DND-41 (cell line): ENCODE data around the gene ATP1A3.

ENCODE experiments used
- ATAC-seq: fragments of 200-7000 bp; cut with Tn5 transposase; 3 replicates; pipeline ENCODE4 v1.9.1; 2021; ENCODE audit warnings: low read depth; ENCODE audit not compliant: insufficient read depth
- DNase-seq: peaks from one replicate; pipeline ENCODE4 v3.0.0-alpha.2; 2020
- H2AFZ ChIP-seq: 2 replicates; pipeline ENCODE4 v1.6.0; 2012; ENCODE audit warnings: low read depth, low read length
- H3K27ac ChIP-seq: 2 replicates; pipeline ENCODE4 v1.5.1; 2012; ENCODE audit warnings: low read length, inconsistent platforms
- H3K27me3 ChIP-seq: fragments of 200-600 bp; sonication (generic); 2 replicates; pipeline ENCODE4 v1.6.0; 2012; ENCODE audit warnings: low read length, mild to moderate bottlenecking, inconsistent platforms; ENCODE audit not compliant: insufficient read depth, poor library complexity
- H3K36me3 ChIP-seq: 2 replicates; pipeline ENCODE4 v1.5.1; 2012; ENCODE audit warnings: low read length, inconsistent platforms; ENCODE audit not compliant: insufficient read depth
- H3K4me1 ChIP-seq: 2 replicates; pipeline ENCODE4 v1.5.1; 2012; ENCODE audit warnings: mild to moderate bottlenecking, low read length; ENCODE audit not compliant: insufficient read depth
- H3K4me2 ChIP-seq: 2 replicates; pipeline ENCODE4 v1.6.0; 2012; ENCODE audit warnings: mild to moderate bottlenecking, moderate library complexity, low read length, inconsistent platforms; ENCODE audit not compliant: insufficient read depth
- H3K4me3 ChIP-seq, 2 experiments: fragments of 200-600 bp in 1 of 2; shearing (Covaris generic) in 1 of 2; 2 replicates each; pipeline ENCODE4 v1.5.1; 2012 to 2016; ENCODE audit warnings: inconsistent platforms in 2 of 2, low read length in 2 of 2, mild to moderate bottlenecking in 2 of 2, low read depth in 1 of 2, moderate library complexity in 1 of 2
- H3K79me2 ChIP-seq: 2 replicates; pipeline ENCODE4 v1.6.0; 2012; ENCODE audit warnings: low read length, inconsistent platforms; ENCODE audit not compliant: insufficient read depth
- H3K9ac ChIP-seq: 2 replicates; pipeline ENCODE4 v1.6.0; 2012; ENCODE audit warnings: low read depth, mild to moderate bottlenecking, inconsistent platforms, low read length, moderate library complexity
- H3K9me3 ChIP-seq: 2 replicates; pipeline ENCODE4 v1.5.1; 2012; ENCODE audit warnings: low read length, moderate library complexity, mild to moderate bottlenecking, inconsistent platforms; ENCODE audit not compliant: insufficient read depth, severe bottlenecking
- H4K20me1 ChIP-seq: 2 replicates; pipeline ENCODE4 v1.6.0; 2012; ENCODE audit warnings: low read length; ENCODE audit not compliant: insufficient read depth
- CTCF ChIP-seq: IDR thresholded peaks from 2 replicates; pipeline ENCODE4 v1.5.1; 2012; ENCODE audit warnings: borderline replicate concordance, low read length, moderate library complexity, mild to moderate bottlenecking; ENCODE audit not compliant: poor library complexity, severe bottlenecking; ENCODE audit errors: extremely low read depth
- EZH2 ChIP-seq: IDR thresholded peaks from 3 replicates; pipeline ENCODE4 v1.6.1; 2012; ENCODE audit warnings: borderline replicate concordance, low read depth, mild to moderate bottlenecking, moderate library complexity, low read length, inconsistent platforms; ENCODE audit not compliant: severe bottlenecking

Gene ATP1A3

GRCh38 chr19:41997121-41997850 is 3.3 kb upstream of the ATP1A3 start:
- H2AFZ ChIP-seq = no peak overlapping the region
- H3K4me2 ChIP-seq = peak overlapping the region; percentile 59
- peak overlapping the region; percentile 12; the same call in 1 of the 2 replicates for H3K9ac ChIP-seq
- no peaks in the 10 kb centered on the region for H3K9me3 ChIP-seq
- H3K79me2 ChIP-seq = peaks cover 14% of the 10 kb centered on the region
- peaks cover 3% of the 10 kb centered on the region for H4K20me1 ChIP-seq
- TF ChIP-seq CTCF (no peak), EZH2 (no peak)
- peak overlapping the region; percentile 60 for H3K27ac ChIP-seq
- H3K36me3 ChIP-seq = no peaks in the 10 kb centered on the region
- ATAC-seq = peak; percentile 40
- H3K27me3 ChIP-seq = no peaks in the 10 kb centered on the region
- peak overlapping the region in 1 of 2 experiments; percentile 44; a peak in 2 of 4 replicates for H3K4me3 ChIP-seq
- peaks cover 46% of the 10 kb centered on the region for H3K4me1 ChIP-seq
- peak; percentile 61 for DNase-seq

DNA sequence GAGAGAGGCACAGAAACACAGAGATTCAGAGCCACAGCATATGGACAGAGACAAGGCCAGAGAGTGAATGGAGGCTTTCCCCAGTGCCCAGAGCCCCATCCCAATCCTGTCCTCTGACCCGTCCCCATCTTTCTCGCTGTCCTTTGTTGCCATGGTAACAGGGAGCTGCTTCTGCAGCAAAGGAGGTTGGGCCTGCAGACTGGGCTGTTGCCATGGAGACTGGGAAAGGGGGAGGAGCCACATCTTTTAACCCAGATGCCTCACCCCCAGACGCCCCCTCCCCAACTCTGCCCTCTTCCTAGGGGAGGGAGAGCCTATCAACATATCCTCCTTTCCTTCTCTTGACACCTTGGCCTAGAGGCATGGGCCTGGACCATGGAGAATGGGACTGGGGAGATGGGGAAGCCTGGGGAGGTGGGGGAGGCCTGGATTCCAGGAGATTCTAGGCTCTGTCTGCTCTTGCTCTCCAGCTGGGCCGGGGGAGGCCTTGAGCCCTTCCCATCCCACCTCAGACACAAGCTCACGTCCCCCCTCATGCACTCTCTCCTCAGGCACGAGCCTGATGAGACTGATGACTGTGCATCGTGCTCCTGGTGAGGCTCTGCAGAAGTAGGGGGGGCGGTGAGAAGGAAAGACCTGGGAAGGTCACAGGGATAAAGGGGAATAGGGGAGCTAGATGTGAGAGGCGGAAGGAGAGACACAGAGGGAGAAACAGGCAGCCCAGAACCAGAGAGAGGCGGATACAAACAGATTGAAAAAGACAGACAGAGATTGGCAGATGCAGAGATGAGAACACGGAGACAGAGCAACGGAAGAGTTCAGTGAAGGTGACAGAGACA is 2.1 kb upstream of the ATP1A3 start:
- ATAC-seq (no peak), DNase-seq (peak; percentile 26)
- Histone ChIP-seq H3K36me3 (no peaks in the 10 kb centered on the region), H3K9me3 (no peaks in the 10 kb centered on the region), H3K79me2 (peaks cover 17% of the 10 kb centered on the region), H3K4me1 (peaks cover 47% of the 10 kb centered on the region), H2AFZ (no peak overlapping the region), H4K20me1 (peaks cover 3% of the 10 kb centered on the region), H3K27ac (no peak overlapping the region), H3K4me3 (no peak overlapping the region), H3K27me3 (no peaks in the 10 kb centered on the region), H3K4me2 (0 out of 2 replicates have a peak overlapping the region, but pooled peaks have one; percentile 59), H3K9ac (no peak overlapping the region)
- TF ChIP-seq CTCF = no peak
- no peak for TF ChIP-seq EZH2

DNA sequence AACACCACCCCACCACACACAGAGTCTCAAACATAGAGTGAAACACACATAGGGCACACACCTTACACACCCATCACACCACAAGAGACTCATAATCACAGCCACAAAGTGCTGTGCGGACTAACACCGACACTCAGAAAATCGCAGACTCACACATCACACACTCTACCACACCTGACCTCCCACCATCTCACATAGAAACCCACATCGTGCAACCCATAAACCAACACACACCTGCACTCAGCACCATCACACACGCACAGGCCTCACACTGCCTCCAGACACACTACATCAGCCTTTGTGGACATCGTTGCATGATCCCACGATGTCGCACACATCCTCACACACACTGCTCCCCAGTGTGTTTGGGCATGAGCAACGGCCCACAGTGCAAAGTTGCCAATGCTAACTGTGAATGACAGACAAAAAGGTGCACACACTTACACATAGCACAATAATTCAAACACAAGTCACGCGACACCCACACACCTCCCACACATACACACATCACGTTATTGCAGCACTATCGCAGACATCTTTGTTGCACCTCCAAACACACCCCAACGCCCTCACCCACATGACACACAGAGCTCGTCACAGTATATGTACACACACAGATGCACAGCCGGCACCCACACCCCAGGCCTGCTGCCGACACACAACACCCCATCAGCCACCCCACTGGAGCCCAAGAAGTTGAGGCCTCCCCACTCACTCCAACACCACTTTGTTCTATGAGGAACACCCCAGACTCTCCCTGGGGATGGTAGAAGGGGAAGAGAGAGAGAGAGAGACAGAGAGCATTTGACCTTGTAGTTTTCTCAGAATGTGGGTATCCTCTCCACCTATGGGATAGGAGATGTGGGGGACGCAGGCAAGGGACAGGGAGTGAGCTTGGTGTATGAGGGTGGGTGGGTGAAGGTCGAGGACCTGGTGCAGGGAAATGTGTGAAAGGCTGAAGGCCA is 1.2 kb upstream of the ATP1A3 start:
- no peak overlapping the region for H3K9ac ChIP-seq
- peaks cover 17% of the 10 kb centered on the region for H3K79me2 ChIP-seq
- no peak overlapping the region for H3K27ac ChIP-seq
- DNase-seq = no peak
- H2AFZ ChIP-seq = no peak overlapping the region
- H3K4me3 ChIP-seq = peak overlapping the region in 1 of 2 experiments; percentile 82; a peak in 1 of 4 replicates
- H3K9me3 ChIP-seq = no peaks in the 10 kb centered on the region
- peaks cover 7% of the 10 kb centered on the region for H4K20me1 ChIP-seq
- peaks cover 47% of the 10 kb centered on the region for H3K4me1 ChIP-seq
- no peaks in the 10 kb centered on the region for H3K27me3 ChIP-seq
- no peaks in the 10 kb centered on the region for H3K36me3 ChIP-seq
- no peak for ATAC-seq
- peak overlapping the region; percentile 96; the same call in 1 of the 2 replicates for H3K4me2 ChIP-seq
- TF ChIP-seq EZH2 (no peak), CTCF (no peak)
